Natural killer cell (primary cell): ENCODE data around the gene CAST. TPM values are rescaled to one million over a fixed set of nuclear protein-coding genes. Genes with fewer than 3 reads are reported as not detected.
"Not testable (repeated sequence)": the region's sequence is repeated elsewhere in the genome, so short reads cannot be mapped to it uniquely, and the experiment has no call there.

Experiments used
- ATAC-seq, 3 donors: fragments of 150-1000 bp in 2 of 3; fragments of 200-7000 bp in 1 of 3; cut with Tn5 transposase; 1 replicate in 1 of 3; 2 replicates in 2 of 3; pipeline ENCODE4 v1.10.0; 2021; ENCODE audit warnings: mild to moderate bottlenecking in 2 of 3, moderate library complexity in 2 of 3
- DNase-seq, 2 donors: peaks; one replicate each; pipeline versions ENCODE4 v3.0.0 to v3.0.0-alpha.2; 2013 to 2021; ENCODE audit warnings: mixed read lengths in 1 of 2
- H3K27ac ChIP-seq: one replicate; pipeline ENCODE4 v1.5.1; 2013; ENCODE audit warnings: mild to moderate bottlenecking, low read length
- H3K27me3 ChIP-seq: one replicate; pipeline ENCODE4 v1.6.1; 2013; ENCODE audit warnings: low read length; ENCODE audit not compliant: control insufficient read depth, insufficient read depth
- H3K36me3 ChIP-seq: one replicate; pipeline ENCODE4 v1.6.1; 2013; ENCODE audit warnings: low read length; ENCODE audit not compliant: control insufficient read depth, insufficient read depth
- H3K4me1 ChIP-seq: one replicate; pipeline ENCODE4 v1.6.1; 2013; ENCODE audit warnings: low read length; ENCODE audit not compliant: control insufficient read depth, insufficient read depth
- H3K4me3 ChIP-seq: one replicate; pipeline ENCODE4 v1.5.1; 2013; ENCODE audit warnings: low read length
- H3K9me3 ChIP-seq: one replicate; pipeline ENCODE4 v1.6.1; 2013; ENCODE audit warnings: low read length; ENCODE audit not compliant: control insufficient read depth, insufficient read depth
- H3K27ac Mint-ChIP-seq, 2 donors: one replicate each; pipeline ENCODE4 v1.8.0; 2022; ENCODE audit warnings: mild to moderate bottlenecking in 2 of 2, mixed read lengths in 2 of 2, moderate library complexity in 1 of 2
- H3K27me3 Mint-ChIP-seq, 2 donors: one replicate each; pipeline ENCODE4 v1.8.0; 2022; ENCODE audit warnings: low read depth in 2 of 2, mixed read lengths in 2 of 2
- H3K36me3 Mint-ChIP-seq: one replicate; pipeline ENCODE4 v1.8.0; 2022; ENCODE audit warnings: mixed read lengths
- H3K4me1 Mint-ChIP-seq, 2 donors: one replicate each; pipeline ENCODE4 v1.8.0; 2022; ENCODE audit warnings: mixed read lengths in 2 of 2
- H3K4me3 Mint-ChIP-seq: one replicate; pipeline ENCODE4 v1.8.0; 2022; ENCODE audit warnings: mild to moderate bottlenecking, moderate library complexity, mixed read lengths
- H3K9me3 Mint-ChIP-seq, 2 donors: one replicate each; pipeline ENCODE4 v1.8.0; 2022; ENCODE audit warnings: mixed read lengths in 2 of 2
- CTCF ChIP-seq: fragments of 200-600 bp; IDR thresholded peaks from one replicate; pipeline ENCODE4 v1.8.0; 2022; ENCODE audit warnings: antibody characterized with exemption
- WGBS: methylation state at CpG from one replicate; pipeline ENCODE4 v1.1.7; 2013; ENCODE audit warnings: missing lambda C conversion rate; ENCODE audit not compliant: insufficient coverage; 5-methylcytosine and 5-hydroxymethylcytosine counted together
- intact Hi-C: fragments of 100-400 bp; cut with micrococcal nuclease; formaldehyde crosslinking; loops from one replicate; pipeline ENCODE4 v1.14.2; 2022
- total RNA-seq, 4 donors: library from RNA; stranded (reverse); fragments of 120-200 nt in 1 of 4; gene quantifications; one replicate each; pipeline versions ENCODE4 v1.2.3 to v1.2.4, GENCODE V29; 2013 to 2022

CAST gene
- total RNA-seq, 3 donors from 2014 or later (not counting 1 experiment from before 2014, with no cell fraction given), result 364 to 414 (median 376) TPM

DNA sequence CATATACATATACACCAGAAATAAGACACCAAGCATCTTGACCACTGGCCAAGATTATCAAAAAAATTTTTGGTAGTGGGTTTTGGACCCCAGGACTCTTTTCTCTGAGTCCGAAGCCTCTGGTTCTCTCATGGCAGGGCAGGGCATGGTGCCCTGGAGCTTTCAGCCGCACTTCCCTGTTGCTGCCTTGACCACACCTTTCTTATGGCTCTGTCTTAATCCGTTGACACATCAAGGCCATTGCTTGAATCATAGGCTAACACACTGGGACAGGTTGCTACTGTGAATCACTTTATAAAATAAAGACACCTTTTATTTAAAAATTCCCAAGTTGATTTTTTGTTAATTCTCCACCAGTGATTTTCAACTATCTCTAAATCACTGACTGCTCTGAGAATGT is 45.4 kb upstream of the CAST start:
- Histone ChIP-seq H3K9me3 (no peaks in the 10 kb centered on the region), H3K27ac (no peak overlapping the region), H3K27me3 (no peaks in the 10 kb centered on the region), H3K36me3 (no peaks in the 10 kb centered on the region), H3K4me3 (no peak overlapping the region), H3K4me1 (peaks cover 6% of the 10 kb centered on the region)
- H3K27me3 Mint-ChIP-seq, result peaks cover 3 to 21% of the 10 kb centered on the region in 2 donors
- WGBS, result 95% methylated on average over 3 of the region's 3 CpGs
- no peak for TF ChIP-seq CTCF
- H3K4me1 Mint-ChIP-seq, result peaks cover 7 to 11% of the 10 kb centered on the region in 2 donors
- ATAC-seq (no peak), DNase-seq (no peak)
- no peak overlapping the region for H3K27ac Mint-ChIP-seq
- no peaks in the 10 kb centered on the region for H3K36me3 Mint-ChIP-seq
- H3K4me3 Mint-ChIP-seq, result no peak overlapping the region
- intact Hi-C loops, result no loop called here
- H3K9me3 Mint-ChIP-seq, result no peaks in the 10 kb centered on the region

- H3K4me3 Mint-ChIP-seq, H3K36me3 ChIP-seq, intact Hi-C loops, H3K9me3 ChIP-seq, H3K36me3 Mint-ChIP-seq, H3K27me3 ChIP-seq, H3K9me3 Mint-ChIP-seq, H3K27ac Mint-ChIP-seq, DNase-seq, ATAC-seq, H3K27ac ChIP-seq, H3K27me3 Mint-ChIP-seq, H3K4me1 ChIP-seq, H3K4me3 ChIP-seq: not testable (repeated sequence)
- H3K4me1 Mint-ChIP-seq, result peaks cover 7 to 11% of the 10 kb centered on the region in 2 donors
- 93% methylated on average over 30 of the region's 30 CpGs for WGBS
Measured at GRCh38 chr5:96618311-96619016, 43.7 kb upstream of the CAST start.

DNA sequence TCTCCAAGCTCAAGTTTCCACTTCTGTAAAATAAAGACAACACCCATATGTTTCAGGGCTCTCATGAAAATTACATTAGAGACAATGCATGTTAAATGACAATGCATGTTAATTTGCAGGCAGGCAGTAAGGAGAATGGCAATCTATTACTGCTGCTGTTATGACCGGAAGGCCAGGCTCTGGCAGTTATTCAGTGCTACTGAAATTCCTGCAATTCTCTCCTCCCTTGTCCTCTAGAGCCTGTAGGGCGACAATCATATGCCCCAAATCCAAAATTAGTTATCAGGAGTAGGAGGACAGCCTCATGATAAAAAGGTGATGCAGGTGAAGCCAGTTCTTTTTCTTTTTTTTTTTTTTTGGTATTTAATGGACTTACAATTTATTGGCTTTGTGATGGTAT is 42.2 kb upstream of the CAST start:
- WGBS, result 100% methylated on average over 1 of the region's 2 CpGs
- intact Hi-C loops, result no loop called here
- peaks cover 0 to 5% of the 10 kb centered on the region in 2 donors for H3K4me1 Mint-ChIP-seq
- no peak for TF ChIP-seq CTCF
- H3K9me3 Mint-ChIP-seq, result no peaks in the 10 kb centered on the region
- Histone ChIP-seq H3K9me3 (no peaks in the 10 kb centered on the region), H3K4me1 (no peaks in the 10 kb centered on the region), H3K4me3 (no peak overlapping the region), H3K27ac (no peak overlapping the region), H3K27me3 (no peaks in the 10 kb centered on the region), H3K36me3 (no peaks in the 10 kb centered on the region)
- ATAC-seq, result no peak
- H3K27me3 Mint-ChIP-seq, result no peaks in the 10 kb centered on the region
- no peaks in the 10 kb centered on the region for H3K36me3 Mint-ChIP-seq
- no peak overlapping the region for H3K27ac Mint-ChIP-seq
- no peak overlapping the region for H3K4me3 Mint-ChIP-seq
- no peak for DNase-seq

- peaks cover 0 to 26% of the 10 kb centered on the region in 2 donors for H3K4me1 Mint-ChIP-seq
- Histone ChIP-seq H3K27me3 (no peaks in the 10 kb centered on the region), H3K36me3 (no peaks in the 10 kb centered on the region), H3K27ac (no peak overlapping the region), H3K9me3 (no peaks in the 10 kb centered on the region), H3K4me1 (no peaks in the 10 kb centered on the region), H3K4me3 (no peak overlapping the region)
- no peak overlapping the region for H3K27ac Mint-ChIP-seq
- DNase-seq, result no peak
- no peak for ATAC-seq
- no peak overlapping the region for H3K4me3 Mint-ChIP-seq
- no peaks in the 10 kb centered on the region for H3K36me3 Mint-ChIP-seq
- no peaks in the 10 kb centered on the region for H3K9me3 Mint-ChIP-seq
- intact Hi-C loops, result no loop called here
- no peaks in the 10 kb centered on the region for H3K27me3 Mint-ChIP-seq
- 72% methylated on average over 3 of the region's 3 CpGs for WGBS
- TF ChIP-seq CTCF, result no peak
Measured at GRCh38 chr5:96624596-96624995, 37.6 kb upstream of the CAST start.
